Stomach (tissue), 4 donors: ENCODE data around the gene ZNF106.

Source experiments
- CTCF ChIP-seq, 7 experiments: fragments of 450-650 bp in 4 of 7; fragments of 200-600 bp in 3 of 7; sonication (generic) in 3 of 7; IDR thresholded peaks; one replicate each; pipeline ENCODE4 v1.5.1; 2016 to 2019; ENCODE audit warnings: antibody characterized with exemption in 7 of 7, control low read depth in 2 of 7, mild to moderate bottlenecking in 1 of 7
- EP300 ChIP-seq: sonication (generic); formaldehyde crosslinking; IDR thresholded peaks from one replicate; pipeline ENCODE4 v1.6.1; 2017; ENCODE audit warnings: antibody characterized with exemption
- POLR2AphosphoS5 ChIP-seq, 3 donors: sonication (generic); formaldehyde crosslinking; IDR thresholded peaks; one replicate each; pipeline ENCODE4 v1.6.1; 2016; ENCODE audit warnings: antibody characterized with exemption in 3 of 3

GRCh38 chr15:42392309-42393024 is 98.5 kb downstream of the ZNF106 start:
- TF ChIP-seq POLR2AphosphoS5 (IDR thresholded peaks at IDR 0.05) = no peak
- no peak for TF ChIP-seq CTCF (IDR thresholded peaks at IDR 0.05)
- TF ChIP-seq EP300 = no peak
